Stimulated activated naive CD8-positive, alpha-beta T cell treated with anti-CD3 and anti-CD28 coated beads, Interleukin-15, Interleukin-2, amounts not matched to agents 100 ng/mL and 50 ng/mL, for 24 hours (primary cell): Measurements from ENCODE around the gene NDRG3.
"Not testable (repeated sequence)": the region's sequence is repeated elsewhere in the genome, so short reads cannot be mapped to it uniquely, and the experiment has no call there.

Experiments used
- H3K27ac Mint-ChIP-seq: one replicate; pipeline ENCODE4 v1.8.0; 2021; ENCODE audit warnings: mild to moderate bottlenecking, mixed read lengths
- H3K27me3 Mint-ChIP-seq: one replicate; pipeline ENCODE4 v1.8.0; 2021; ENCODE audit warnings: mixed read lengths
- H3K36me3 Mint-ChIP-seq: one replicate; pipeline ENCODE4 v1.8.0; 2021; ENCODE audit warnings: low read depth, mixed read lengths
- H3K4me1 Mint-ChIP-seq: one replicate; pipeline ENCODE4 v1.8.0; 2021; ENCODE audit warnings: low read depth, mixed read lengths
- H3K4me3 Mint-ChIP-seq: one replicate; pipeline ENCODE4 v1.8.0; 2021; ENCODE audit warnings: mild to moderate bottlenecking, mixed read lengths
- H3K9me3 Mint-ChIP-seq: one replicate; pipeline ENCODE4 v1.8.0; 2021; ENCODE audit warnings: mixed read lengths

NDRG3 gene

DNA sequence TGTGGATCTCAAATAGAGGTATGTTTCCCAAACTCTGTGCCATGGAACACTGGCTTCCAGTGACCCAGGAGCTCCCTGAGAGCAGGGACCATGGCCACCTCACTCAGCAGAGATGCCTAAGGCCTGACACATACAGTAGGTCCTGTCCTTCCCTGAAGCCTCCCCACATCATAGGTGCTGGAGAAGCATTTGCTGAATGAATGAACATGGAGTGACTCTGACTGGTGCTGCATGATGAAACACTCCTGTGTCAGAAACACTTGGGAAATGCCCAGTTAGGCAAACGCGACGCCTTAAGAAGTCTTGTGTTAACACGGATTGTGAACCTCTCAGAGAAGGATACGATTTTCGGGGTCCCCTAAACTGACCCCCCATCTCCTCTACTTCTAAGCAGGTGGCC lies 114.2 kb downstream of the NDRG3 start:
- H3K4me3 Mint-ChIP-seq: no peak overlapping the region
- peaks cover 59% of the 10 kb centered on the region for H3K36me3 Mint-ChIP-seq
- no peak overlapping the region for H3K27ac Mint-ChIP-seq
- H3K27me3 Mint-ChIP-seq: no peaks in the 10 kb centered on the region
- H3K4me1 Mint-ChIP-seq: peaks cover 44% of the 10 kb centered on the region
- no peaks in the 10 kb centered on the region for H3K9me3 Mint-ChIP-seq

DNA sequence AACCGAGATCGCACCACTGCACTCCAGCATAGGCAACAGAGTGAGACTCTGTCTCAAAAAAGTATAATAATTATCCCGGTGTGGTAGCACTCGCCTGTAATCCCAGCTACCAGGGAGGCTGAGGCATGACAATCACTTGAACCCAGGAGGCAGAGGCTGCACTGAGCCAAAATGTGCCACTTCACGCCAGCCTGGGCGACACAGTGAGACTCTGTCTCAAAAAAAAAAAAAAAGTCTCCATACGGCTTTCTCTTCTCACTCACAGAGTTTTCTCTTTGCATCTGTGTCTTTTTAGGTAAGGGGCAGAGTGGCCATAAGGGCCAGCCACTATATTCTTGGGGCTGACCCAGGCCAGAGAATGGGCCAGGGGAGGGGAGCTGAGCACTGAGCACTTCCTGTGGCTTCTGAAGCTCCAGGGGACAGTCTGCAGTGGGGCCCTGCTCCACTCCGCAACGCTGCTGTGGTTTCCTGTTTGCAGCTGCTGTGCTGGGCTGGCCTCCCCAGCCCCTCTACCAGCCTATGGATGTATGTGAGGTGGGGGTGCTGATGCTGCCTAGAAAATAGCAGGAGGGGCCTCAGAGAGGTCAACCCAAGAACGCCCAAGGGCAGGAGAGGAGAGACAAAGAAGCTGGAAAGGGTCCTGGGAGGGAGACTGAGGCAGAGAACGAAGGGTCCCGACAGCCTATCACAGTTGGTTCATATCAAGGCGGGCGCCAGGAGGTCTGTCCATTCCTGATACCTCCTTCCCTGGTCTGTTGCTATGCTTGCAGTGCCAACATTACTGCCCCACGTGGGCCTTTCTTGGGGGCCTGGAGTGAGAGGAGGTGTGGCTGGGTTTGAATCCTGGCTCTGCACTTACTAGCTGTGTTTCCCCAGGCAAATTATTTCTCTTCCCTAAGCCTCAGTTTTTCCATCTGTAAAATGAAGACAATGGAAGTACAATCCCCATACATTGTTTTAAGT lies 115.9 kb downstream of the NDRG3 start:
- H3K36me3 Mint-ChIP-seq: peaks cover 53% of the 10 kb centered on the region
- peak overlapping the region; percentile 66 for H3K4me3 Mint-ChIP-seq
- H3K4me1 Mint-ChIP-seq: peaks cover 44% of the 10 kb centered on the region

GRCh38 chr20:36628076-36628475 lies 117.8 kb downstream of the NDRG3 start:
- peaks cover 63% of the 10 kb centered on the region for H3K36me3 Mint-ChIP-seq
- H3K9me3 Mint-ChIP-seq: no peaks in the 10 kb centered on the region
- peaks cover 53% of the 10 kb centered on the region for H3K4me1 Mint-ChIP-seq
- no peak overlapping the region for H3K27ac Mint-ChIP-seq
- H3K4me3 Mint-ChIP-seq: no peak overlapping the region
- H3K27me3 Mint-ChIP-seq: no peaks in the 10 kb centered on the region

More for the DNA sequence above, 115.9 kb downstream of the NDRG3 start:
- peak overlapping the region; percentile 95 for H3K27ac Mint-ChIP-seq
- H3K9me3 Mint-ChIP-seq: no peaks in the 10 kb centered on the region
- H3K27me3 Mint-ChIP-seq: no peaks in the 10 kb centered on the region

DNA sequence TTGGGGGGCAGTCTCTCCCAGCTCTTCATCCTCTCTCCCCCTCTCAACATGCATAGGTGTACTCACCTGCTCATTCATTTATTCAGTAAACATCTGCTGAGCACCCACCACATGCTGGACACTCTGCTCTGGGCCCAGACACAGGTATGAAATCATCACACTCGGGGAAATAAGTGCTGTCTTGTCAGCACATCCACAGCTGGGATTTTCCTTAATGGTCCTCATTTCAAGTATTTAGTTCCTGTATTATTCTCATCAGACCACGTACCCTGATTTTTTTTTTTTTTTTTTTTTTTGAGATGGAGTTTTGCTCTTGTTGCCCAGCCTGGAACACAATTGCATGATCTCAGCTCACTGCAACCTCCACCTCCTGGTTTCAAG lies 121.0 kb downstream of the NDRG3 start:
- Mint-ChIP-seq H3K27me3 (no peaks in the 10 kb centered on the region), H3K4me3 (no peak overlapping the region), H3K27ac (no peak overlapping the region), H3K4me1 (peaks cover 40% of the 10 kb centered on the region), H3K36me3 (peaks cover 57% of the 10 kb centered on the region), H3K9me3 (no peaks in the 10 kb centered on the region)

DNA sequence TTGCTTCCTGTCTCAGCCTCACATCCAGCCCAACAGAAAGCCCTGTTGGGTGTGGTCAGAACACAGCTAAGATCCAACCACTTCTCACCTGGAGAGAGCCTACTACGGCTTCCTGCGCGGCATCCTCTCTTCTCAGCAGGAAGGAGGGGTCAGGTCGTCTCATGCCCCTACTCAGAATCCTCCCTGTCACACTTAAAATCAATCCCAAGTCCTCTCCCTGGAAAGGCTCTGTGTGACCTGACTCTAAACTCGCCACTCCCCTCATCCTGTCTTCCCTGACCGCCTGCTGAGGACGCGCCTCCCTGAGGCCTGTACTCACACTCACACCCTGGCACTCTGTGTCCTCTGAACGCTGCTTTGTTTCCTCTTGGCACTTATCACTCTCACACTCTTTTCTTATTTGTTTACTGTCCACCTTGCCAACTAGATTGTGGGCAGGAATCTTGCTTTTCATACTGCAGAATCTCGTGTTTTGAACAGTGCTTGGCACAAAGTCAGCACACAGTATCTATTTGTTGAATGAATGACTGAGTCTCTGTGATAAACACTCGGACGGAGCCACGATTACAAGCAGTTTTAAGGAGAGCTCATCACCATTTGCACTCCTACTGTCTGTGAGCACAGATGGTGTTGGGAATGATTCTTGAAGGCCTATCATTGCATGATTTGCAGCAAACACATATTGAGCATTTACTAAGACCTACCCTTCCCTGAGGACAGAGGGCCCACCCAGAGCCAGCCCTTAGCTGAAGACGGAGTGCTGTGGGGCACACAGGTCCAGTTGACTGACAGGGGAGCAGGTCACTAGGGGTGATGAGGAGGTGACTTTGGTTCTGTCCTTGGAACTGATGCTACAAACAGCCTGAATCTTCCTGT lies 121.6 kb downstream of the NDRG3 start:
- H3K27me3 Mint-ChIP-seq: no peaks in the 10 kb centered on the region
- no peak overlapping the region for H3K4me3 Mint-ChIP-seq
- no peaks in the 10 kb centered on the region for H3K9me3 Mint-ChIP-seq
- peak overlapping the region; percentile 51 for H3K27ac Mint-ChIP-seq
- peaks cover 52% of the 10 kb centered on the region for H3K36me3 Mint-ChIP-seq
- H3K4me1 Mint-ChIP-seq: peaks cover 34% of the 10 kb centered on the region

DNA sequence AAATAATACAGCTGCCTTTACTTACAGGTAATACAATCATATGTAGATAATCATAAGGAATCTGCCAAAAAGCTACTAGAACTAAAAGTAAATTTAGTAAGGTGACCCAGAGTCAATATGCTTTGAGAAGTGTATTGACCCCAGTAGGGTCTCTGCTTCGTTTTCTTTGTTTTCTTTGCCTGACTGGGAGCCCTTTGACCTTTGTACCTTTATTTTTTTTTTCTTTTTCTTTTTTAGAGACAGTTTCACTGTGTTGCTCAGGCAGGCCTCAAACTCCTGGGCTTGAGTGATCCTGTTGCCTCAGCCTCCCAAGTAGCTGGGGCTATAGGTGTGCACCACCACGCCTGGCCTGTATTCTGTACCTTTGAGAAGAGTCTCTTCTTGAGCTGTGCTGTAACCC lies 122.4 kb downstream of the NDRG3 start:
- H3K36me3 Mint-ChIP-seq: peaks cover 48% of the 10 kb centered on the region
- no peaks in the 10 kb centered on the region for H3K27me3 Mint-ChIP-seq
- no peaks in the 10 kb centered on the region for H3K9me3 Mint-ChIP-seq
- H3K4me3 Mint-ChIP-seq: no peak overlapping the region
- peaks cover 27% of the 10 kb centered on the region for H3K4me1 Mint-ChIP-seq
- no peak overlapping the region for H3K27ac Mint-ChIP-seq

GRCh38 chr20:36620917-36621316 lies 125.0 kb downstream of the NDRG3 start:
- H3K4me1 Mint-ChIP-seq: peaks cover 13% of the 10 kb centered on the region
- H3K36me3 Mint-ChIP-seq: peaks cover 35% of the 10 kb centered on the region
- no peaks in the 10 kb centered on the region for H3K27me3 Mint-ChIP-seq
- peak overlapping the region; percentile 22 for H3K27ac Mint-ChIP-seq
- no peaks in the 10 kb centered on the region for H3K9me3 Mint-ChIP-seq
- H3K4me3 Mint-ChIP-seq: no peak overlapping the region

- H3K9me3 Mint-ChIP-seq: no peaks in the 10 kb centered on the region
- H3K27ac Mint-ChIP-seq: no peak overlapping the region
- peaks cover 49% of the 10 kb centered on the region for H3K36me3 Mint-ChIP-seq
- peaks cover 12% of the 10 kb centered on the region for H3K4me1 Mint-ChIP-seq
- H3K4me3 Mint-ChIP-seq: no peak overlapping the region
- H3K27me3 Mint-ChIP-seq: no peaks in the 10 kb centered on the region
Observed at GRCh38 chr20:36614781-36615557, 130.9 kb downstream of the NDRG3 start.

DNA sequence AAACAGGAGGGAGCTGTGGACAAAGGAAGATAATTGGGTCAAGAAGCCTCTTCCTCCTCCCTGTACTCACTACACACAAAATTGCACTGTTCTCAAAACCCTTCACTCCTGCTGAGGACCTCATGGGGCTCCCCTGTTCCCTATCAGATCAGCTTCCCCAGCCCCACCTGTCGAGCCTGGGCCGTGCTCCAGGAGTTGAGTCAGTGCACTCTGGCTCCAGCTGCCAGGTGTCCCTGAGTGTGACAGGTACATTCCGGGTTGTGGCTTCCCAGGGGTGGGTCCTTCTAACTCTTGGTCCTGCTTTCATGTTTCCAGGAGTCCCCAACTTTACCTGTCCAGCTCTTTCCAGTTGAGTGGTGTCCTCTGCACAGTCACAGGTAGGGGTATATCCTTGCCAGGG lies 131.9 kb downstream of the NDRG3 start:
- Mint-ChIP-seq H3K4me1 (peaks cover 12% of the 10 kb centered on the region), H3K27ac (peak overlapping the region; percentile 16), H3K27me3 (no peaks in the 10 kb centered on the region), H3K4me3 (no peak overlapping the region), H3K36me3 (peaks cover 56% of the 10 kb centered on the region), H3K9me3 (no peaks in the 10 kb centered on the region)

DNA sequence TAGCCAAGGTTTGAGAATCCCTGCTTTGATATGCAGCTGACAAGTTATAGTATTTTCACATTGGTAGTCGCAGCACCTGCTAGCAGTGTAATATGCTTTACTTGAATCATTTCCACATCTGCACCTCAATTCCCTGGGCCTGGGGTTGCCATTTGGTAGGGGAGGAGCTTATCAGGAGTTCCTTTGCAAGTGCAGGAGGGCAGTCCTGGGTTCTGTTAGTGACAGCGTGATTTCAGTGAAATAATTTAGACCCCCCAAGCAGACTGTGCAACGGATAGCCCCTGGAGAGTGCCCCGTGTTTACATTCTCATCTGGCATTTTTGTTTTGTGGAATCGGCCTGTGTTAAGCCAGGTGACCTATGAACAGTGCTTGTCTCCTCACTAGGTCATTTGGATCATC lies 134.3 kb downstream of the NDRG3 start:
- Mint-ChIP-seq H3K36me3 (peaks cover 69% of the 10 kb centered on the region), H3K27me3 (no peaks in the 10 kb centered on the region), H3K9me3 (no peaks in the 10 kb centered on the region), H3K4me1 (peaks cover 29% of the 10 kb centered on the region), H3K27ac (peak overlapping the region; percentile 63), H3K4me3 (no peak overlapping the region)

- H3K27ac Mint-ChIP-seq: peak overlapping the region; percentile 93
- H3K27me3 Mint-ChIP-seq, H3K4me3 Mint-ChIP-seq, H3K9me3 Mint-ChIP-seq: not testable (repeated sequence)
- peaks cover 45% of the 10 kb centered on the region for H3K4me1 Mint-ChIP-seq
- H3K36me3 Mint-ChIP-seq: peaks cover 51% of the 10 kb centered on the region
Observed at GRCh38 chr20:36608388-36608728, 137.5 kb downstream of the NDRG3 start.

DNA sequence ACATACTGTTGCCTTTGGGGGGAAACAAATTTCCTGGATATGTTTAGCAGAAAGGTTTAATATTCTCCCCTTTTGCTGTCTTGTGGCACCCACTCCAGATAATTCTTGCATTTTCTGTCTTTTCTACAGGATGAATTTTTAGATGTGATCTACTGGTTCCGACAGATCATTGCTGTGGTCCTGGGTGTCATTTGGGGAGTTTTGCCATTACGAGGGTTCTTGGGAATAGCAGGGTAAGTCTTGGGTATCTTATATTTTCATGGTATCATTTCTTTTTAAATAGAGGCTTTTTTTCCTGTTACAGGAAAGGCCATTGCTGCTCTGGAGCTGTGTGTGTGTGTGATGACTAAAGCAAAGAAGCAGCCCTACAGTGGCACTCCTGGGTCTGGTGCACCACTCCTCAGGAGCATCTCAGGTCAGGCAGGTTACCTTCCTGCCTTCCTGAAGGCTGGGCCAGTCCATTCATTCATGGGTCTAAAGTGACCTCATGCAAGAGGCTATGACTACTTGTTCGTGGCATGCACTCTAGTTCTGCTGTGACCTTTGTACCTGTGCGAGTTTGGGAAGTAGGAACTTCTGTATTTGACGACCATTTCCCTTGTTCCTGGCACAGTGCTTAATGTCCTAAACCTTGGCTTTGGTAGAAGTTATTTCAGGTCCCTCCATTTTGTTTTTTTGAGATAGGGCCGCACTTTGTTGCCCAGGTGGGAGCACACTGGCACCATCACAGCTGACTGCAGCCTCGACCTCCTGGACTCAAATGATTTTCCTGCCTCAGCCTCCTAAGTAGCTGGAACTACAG lies 138.1 kb downstream of the NDRG3 start:
- Mint-ChIP-seq H3K4me3 (peak overlapping the region; percentile 98), H3K36me3 (peaks cover 47% of the 10 kb centered on the region), H3K4me1 (peaks cover 40% of the 10 kb centered on the region), H3K27ac (peak overlapping the region; percentile 93), H3K9me3 (no peaks in the 10 kb centered on the region), H3K27me3 (no peaks in the 10 kb centered on the region)

- Mint-ChIP-seq H3K4me3 (peak overlapping the region; percentile 98), H3K27ac (peak overlapping the region; percentile 93), H3K27me3 (no peaks in the 10 kb centered on the region), H3K9me3 (no peaks in the 10 kb centered on the region), H3K36me3 (peaks cover 33% of the 10 kb centered on the region), H3K4me1 (peaks cover 35% of the 10 kb centered on the region)
Observed at GRCh38 chr20:36606158-36607066, 139.5 kb downstream of the NDRG3 start.
